ENCODE results near the gene ASB6. TPM values are rescaled to one million over a fixed set of nuclear protein-coding genes. Genes with fewer than 3 reads are reported as not detected.

ASB6 gene
- total RNA-seq, 1 donor: 21.0 TPM

DNA sequence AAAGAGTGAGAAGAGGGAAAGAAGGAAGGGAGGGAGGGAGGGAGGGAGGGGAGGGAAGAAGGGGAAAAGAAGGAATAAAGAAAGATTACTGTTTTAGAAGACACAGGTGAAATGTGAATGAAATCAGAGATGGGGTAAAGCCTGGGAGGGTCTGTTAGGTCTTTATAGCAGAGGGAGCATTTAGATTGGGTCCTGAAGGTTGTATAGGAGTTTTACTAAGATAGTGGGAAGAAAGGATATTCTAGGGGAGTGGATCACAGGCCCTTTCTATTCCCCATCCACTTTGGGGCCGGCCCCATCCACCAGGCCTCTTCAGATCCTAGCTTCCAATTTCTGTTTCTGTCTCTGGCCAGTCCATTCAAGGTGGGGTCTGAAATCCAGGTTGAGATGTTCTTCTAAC is 56.6 kb downstream of the ASB6 start:
- Histone ChIP-seq H3K9me3 (ENCODE audit: low read depth, low read length) (no peaks in the 10 kb centered on the region), H2AFZ (ENCODE audit: low read length) (no peak overlapping the region), H4K20me1 (ENCODE audit: insufficient read depth, low read length) (no peaks in the 10 kb centered on the region), H3K4me3 (ENCODE audit: insufficient read depth, low read length) (no peak overlapping the region), H3K4me1 (ENCODE audit: insufficient read depth, low read length) (no peaks in the 10 kb centered on the region), H3K27me3 (ENCODE audit: insufficient read depth, low read length) (no peaks in the 10 kb centered on the region), H3K4me2 (ENCODE audit: insufficient read depth, low read length) (no peak overlapping the region), H3K27ac (ENCODE audit: low read depth, low read length) (no peak overlapping the region), H3K79me2 (ENCODE audit: insufficient read depth, low read length) (no peaks in the 10 kb centered on the region), H3K36me3 (ENCODE audit: insufficient read depth, low read length) (no peaks in the 10 kb centered on the region)
- DNase-seq (ENCODE audit: insufficient read length, low spot score, missing footprints): no peak
- TF ChIP-seq, protein P1, sequence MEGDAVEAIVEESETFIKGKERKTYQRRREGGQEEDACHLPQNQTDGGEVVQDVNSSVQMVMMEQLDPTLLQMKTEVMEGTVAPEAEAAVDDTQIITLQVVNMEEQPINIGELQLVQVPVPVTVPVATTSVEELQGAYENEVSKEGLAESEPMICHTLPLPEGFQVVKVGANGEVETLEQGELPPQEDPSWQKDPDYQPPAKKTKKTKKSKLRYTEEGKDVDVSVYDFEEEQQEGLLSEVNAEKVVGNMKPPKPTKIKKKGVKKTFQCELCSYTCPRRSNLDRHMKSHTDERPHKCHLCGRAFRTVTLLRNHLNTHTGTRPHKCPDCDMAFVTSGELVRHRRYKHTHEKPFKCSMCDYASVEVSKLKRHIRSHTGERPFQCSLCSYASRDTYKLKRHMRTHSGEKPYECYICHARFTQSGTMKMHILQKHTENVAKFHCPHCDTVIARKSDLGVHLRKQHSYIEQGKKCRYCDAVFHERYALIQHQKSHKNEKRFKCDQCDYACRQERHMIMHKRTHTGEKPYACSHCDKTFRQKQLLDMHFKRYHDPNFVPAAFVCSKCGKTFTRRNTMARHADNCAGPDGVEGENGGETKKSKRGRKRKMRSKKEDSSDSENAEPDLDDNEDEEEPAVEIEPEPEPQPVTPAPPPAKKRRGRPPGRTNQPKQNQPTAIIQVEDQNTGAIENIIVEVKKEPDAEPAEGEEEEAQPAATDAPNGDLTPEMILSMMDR (IDR thresholded peaks at IDR 0.05; ENCODE audit: extremely low read depth, low read depth, low read length): no peak

Other genes with a start within 250 kb of the ASB6 start
- gene C9orf50, start 21.1 kb downstream of the ASB6 start, total RNA-seq: under 0.01 and 0.36 TPM in 2 replicates
- gene NTMT1, start 16.0 kb downstream of the ASB6 start, total RNA-seq: 26.4 and 28.6 TPM in 2 replicates
- gene PRRX2, start 23.5 kb upstream of the ASB6 start, total RNA-seq: 27.5 and 34.8 TPM in 2 replicates
- 70.9 and 115 TPM in 2 replicates for gene PTGES, start 110.9 kb upstream of the ASB6 start, total RNA-seq
- 27.5 and 31.5 TPM in 2 replicates for gene TOR1B, start 161.0 kb upstream of the ASB6 start, total RNA-seq
- 52.1 and 52.5 TPM in 2 replicates for gene TOR1A, start 182.0 kb upstream of the ASB6 start, total RNA-seq
- 30.8 and 41.0 TPM in 2 replicates for gene C9orf78, start 193.1 kb upstream of the ASB6 start, total RNA-seq
- 9.1 and 10.5 TPM in 2 replicates for gene USP20, start 193.3 kb upstream of the ASB6 start, total RNA-seq

Measured in osteoblast (primary cell).